Neural progenitor cell (in vitro differentiated cells): ENCODE measurements around the gene TNIK. TPM values are rescaled to one million over a fixed set of nuclear protein-coding genes. Genes with fewer than 3 reads are reported as not detected.

Experiments used
- DNase-seq: peaks from one replicate; pipeline ENCODE4 v3.0.0-alpha.2; 2016; ENCODE audit warnings: low spot score
- H2AFZ ChIP-seq: fragments of 200-600 bp; sonication (generic); replicated peaks from 2 replicates; pipeline ENCODE4 v1.6.1; 2016; ENCODE audit warnings: antibody characterized with exemption
- H3F3A ChIP-seq: fragments of 200-600 bp; sonication (generic); 2 replicates; pipeline ENCODE4 v1.6.1; 2016; ENCODE audit warnings: antibody characterized with exemption, low read depth
- H3K27ac ChIP-seq: fragments of 200-600 bp; sonication (generic); 2 replicates; pipeline ENCODE4 v1.5.1; 2016; ENCODE audit warnings: mild to moderate bottlenecking
- H3K27me3 ChIP-seq: fragments of 200-600 bp; sonication (generic); 2 replicates; pipeline ENCODE4 v1.6.1; 2016; ENCODE audit warnings: mild to moderate bottlenecking, moderate library complexity
- H3K36me3 ChIP-seq: fragments of 200-600 bp; sonication (generic); 2 replicates; pipeline ENCODE4 v1.5.1; 2016
- H3K4me1 ChIP-seq: fragments of 200-600 bp; sonication (generic); 2 replicates; pipeline ENCODE4 v1.6.1; 2016; ENCODE audit warnings: mixed run types
- H3K4me2 ChIP-seq: fragments of 200-600 bp; sonication (generic); 2 replicates; pipeline ENCODE4 v1.6.1; 2016
- H3K4me3 ChIP-seq: fragments of 200-600 bp; sonication (generic); 2 replicates; pipeline ENCODE4 v1.5.1; 2016
- H3K79me2 ChIP-seq: fragments of 200-600 bp; sonication (generic); 2 replicates; pipeline ENCODE4 v1.6.1; 2016; ENCODE audit warnings: low read depth
- H3K9ac ChIP-seq: fragments of 200-600 bp; sonication (generic); 2 replicates; pipeline ENCODE4 v1.6.1; 2016
- H3K9me3 ChIP-seq: fragments of 200-600 bp; sonication (generic); 2 replicates; pipeline ENCODE4 v1.5.1; 2016; ENCODE audit warnings: low read depth
- H4K20me1 ChIP-seq: fragments of 200-600 bp; sonication (generic); 2 replicates; pipeline ENCODE4 v1.6.1; 2016; ENCODE audit warnings: low read depth
- H3K27ac Mint-ChIP-seq: 3 replicates; pipeline ENCODE4 v1.8.0; 2021; ENCODE audit warnings: mixed read lengths
- H3K27me3 Mint-ChIP-seq: 2 replicates; pipeline ENCODE4 v1.8.0; 2022; ENCODE audit warnings: low read depth, mild to moderate bottlenecking, inconsistent platforms, moderate library complexity, mixed read lengths; ENCODE audit not compliant: insufficient read depth
- H3K36me3 Mint-ChIP-seq: 3 replicates; pipeline ENCODE4 v1.8.0; 2021; ENCODE audit warnings: mixed read lengths
- H3K4me1 Mint-ChIP-seq: 3 replicates; pipeline ENCODE4 v1.8.0; 2021; ENCODE audit warnings: mixed read lengths
- H3K4me3 Mint-ChIP-seq: 3 replicates; pipeline ENCODE4 v1.8.0; 2021; ENCODE audit warnings: mild to moderate bottlenecking, moderate library complexity, mixed read lengths
- H3K9me3 Mint-ChIP-seq: 3 replicates; pipeline ENCODE4 v1.8.0; 2020; ENCODE audit warnings: mixed read lengths
- CTCF ChIP-seq: fragments of 200-600 bp; sonication (generic); IDR thresholded peaks from 2 replicates; pipeline ENCODE4 v1.5.1; 2017; ENCODE audit warnings: antibody characterized with exemption, mild to moderate bottlenecking
- EZH2 ChIP-seq: fragments of 200-600 bp; sonication (generic); IDR thresholded peaks from 2 replicates; pipeline ENCODE4 v1.6.1; 2017; ENCODE audit warnings: antibody characterized with exemption, mild to moderate bottlenecking, moderate library complexity
- EZH2phosphoT487 ChIP-seq: fragments of 200-600 bp; sonication (generic); IDR thresholded peaks from 2 replicates; pipeline ENCODE4 v1.6.1; 2017; ENCODE audit warnings: antibody characterized with exemption
- total RNA-seq: library from RNA; depleted of rRNA; stranded (reverse); fragments of >200 nt; gene quantifications from 2 replicates; pipeline ENCODE4 v1.2.3, GENCODE V29; 2015; ENCODE audit warnings: low replicate concordance

Gene TNIK
- total RNA-seq, 1 donor from 2014 or later = 3.0 TPM

GRCh38 chr3:171459137-171459941 lies 866 bp downstream of the TNIK start:
- Histone ChIP-seq H4K20me1 (peaks cover 4% of the 10 kb centered on the region), H3K4me1 (peaks cover 22% of the 10 kb centered on the region), H3K27ac (no peak overlapping the region), H3K4me3 (peak overlapping the region; percentile 61), H3K36me3 (no peaks in the 10 kb centered on the region), H3K79me2 (peaks cover 8% of the 10 kb centered on the region), H3K9me3 (no peaks in the 10 kb centered on the region), H3K27me3 (peaks cover 60% of the 10 kb centered on the region), H3K4me2 (peak overlapping the region; percentile 86), H3K9ac (no peak overlapping the region), H2AFZ (peak overlapping the region; percentile 93), H3F3A (peaks cover 29% of the 10 kb centered on the region)
- H3K9me3 Mint-ChIP-seq = no peaks in the 10 kb centered on the region
- H3K4me1 Mint-ChIP-seq = peaks cover 51% of the 10 kb centered on the region
- peak overlapping the region; percentile 48 for H3K27ac Mint-ChIP-seq
- DNase-seq = peak; percentile 37
- TF ChIP-seq EZH2phosphoT487 (no peak), EZH2 (no peak), CTCF (no peak)
- no peaks in the 10 kb centered on the region for H3K36me3 Mint-ChIP-seq
- peaks cover 5% of the 10 kb centered on the region for H3K27me3 Mint-ChIP-seq
- peak overlapping the region; percentile 99 for H3K4me3 Mint-ChIP-seq

- peak overlapping the region; percentile 61 for H3K4me3 ChIP-seq
- Mint-ChIP-seq H3K4me1 (peaks cover 51% of the 10 kb centered on the region), H3K27ac (peak overlapping the region; percentile 12), H3K27me3 (peaks cover 5% of the 10 kb centered on the region), H3K4me3 (peak overlapping the region; percentile 99), H3K36me3 (no peaks in the 10 kb centered on the region), H3K9me3 (no peaks in the 10 kb centered on the region)
- peaks cover 4% of the 10 kb centered on the region for H4K20me1 ChIP-seq
- peaks cover 29% of the 10 kb centered on the region for H3F3A ChIP-seq
- no peak overlapping the region for H3K9ac ChIP-seq
- H3K4me1 ChIP-seq = peaks cover 26% of the 10 kb centered on the region
- H3K27ac ChIP-seq = no peak overlapping the region
- H3K27me3 ChIP-seq = peaks cover 60% of the 10 kb centered on the region
- peak; percentile 48 for DNase-seq
- TF ChIP-seq EZH2 (no peak), EZH2phosphoT487 (no peak), CTCF (no peak)
- H3K79me2 ChIP-seq = peaks cover 8% of the 10 kb centered on the region
- no peaks in the 10 kb centered on the region for H3K36me3 ChIP-seq
- peak overlapping the region; percentile 93 for H2AFZ ChIP-seq
- peak overlapping the region; percentile 86 for H3K4me2 ChIP-seq
- H3K9me3 ChIP-seq = no peaks in the 10 kb centered on the region
Observed at GRCh38 chr3:171458864-171459136, 1.4 kb downstream of the TNIK start.

GRCh38 chr3:171458071-171458863 lies 1.9 kb downstream of the TNIK start:
- H3K27ac Mint-ChIP-seq = peak overlapping the region; percentile 44
- TF ChIP-seq EZH2 (no peak), CTCF (no peak), EZH2phosphoT487 (no peak)
- peaks cover 51% of the 10 kb centered on the region for H3K4me1 Mint-ChIP-seq
- peaks cover 60% of the 10 kb centered on the region for H3K27me3 ChIP-seq
- H3K36me3 ChIP-seq = no peaks in the 10 kb centered on the region
- DNase-seq = peak; percentile 43
- peak overlapping the region; percentile 61 for H3K4me3 ChIP-seq
- H3K9me3 Mint-ChIP-seq = no peaks in the 10 kb centered on the region
- H2AFZ ChIP-seq = peak overlapping the region; percentile 23
- H3K4me2 ChIP-seq = peak overlapping the region; percentile 86
- no peak overlapping the region for H3K9ac ChIP-seq
- H3K4me1 ChIP-seq = peaks cover 30% of the 10 kb centered on the region
- H3F3A ChIP-seq = peaks cover 29% of the 10 kb centered on the region
- no peaks in the 10 kb centered on the region for H3K9me3 ChIP-seq
- H3K4me3 Mint-ChIP-seq = peak overlapping the region; percentile 99
- peaks cover 5% of the 10 kb centered on the region for H3K27me3 Mint-ChIP-seq
- peaks cover 4% of the 10 kb centered on the region for H4K20me1 ChIP-seq
- H3K79me2 ChIP-seq = peaks cover 8% of the 10 kb centered on the region
- no peak overlapping the region for H3K27ac ChIP-seq
- no peaks in the 10 kb centered on the region for H3K36me3 Mint-ChIP-seq
